GM19463 (cell line): ENCODE data around the gene KRTAP24-1.

Experiments
- ATAC-seq: cut with Tn5 transposase; IDR thresholded peaks from one replicate; pipeline ENCODE4 v1.9.1; 2021; ENCODE audit warnings: mild to moderate bottlenecking, moderate library complexity; ENCODE audit not compliant: unreplicated experiment

KRTAP24-1 gene

DNA sequence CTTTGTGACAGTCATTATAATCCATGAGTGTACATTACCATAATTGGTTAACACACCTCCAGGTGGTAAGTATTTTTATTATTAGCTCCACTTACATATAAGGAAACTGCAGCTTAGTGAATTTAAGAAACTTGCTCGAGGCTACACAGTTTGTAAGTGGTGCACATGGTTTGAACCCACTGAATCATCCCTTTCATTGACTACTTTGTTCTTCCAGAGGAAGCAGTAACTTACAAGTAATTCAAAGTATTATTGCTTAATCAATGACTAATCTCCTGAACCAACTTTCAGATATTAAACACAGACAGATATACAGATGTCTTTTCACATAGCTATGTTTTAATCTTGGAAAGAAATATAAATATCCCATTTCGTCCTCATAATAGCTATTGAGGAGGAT lies 48.1 kb downstream of the KRTAP24-1 start:
- no peak for ATAC-seq

- no peak for ATAC-seq
Measured at GRCh38 chr21:30234050-30234449, 48.7 kb downstream of the KRTAP24-1 start.

- ATAC-seq: no peak
Measured at GRCh38 chr21:30233228-30234020, 49.3 kb downstream of the KRTAP24-1 start.

- ATAC-seq: no peak
Measured at GRCh38 chr21:30232011-30232410, 50.7 kb downstream of the KRTAP24-1 start.
